ENCODE results near the gene ZAR1L.

ZAR1L gene

DNA sequence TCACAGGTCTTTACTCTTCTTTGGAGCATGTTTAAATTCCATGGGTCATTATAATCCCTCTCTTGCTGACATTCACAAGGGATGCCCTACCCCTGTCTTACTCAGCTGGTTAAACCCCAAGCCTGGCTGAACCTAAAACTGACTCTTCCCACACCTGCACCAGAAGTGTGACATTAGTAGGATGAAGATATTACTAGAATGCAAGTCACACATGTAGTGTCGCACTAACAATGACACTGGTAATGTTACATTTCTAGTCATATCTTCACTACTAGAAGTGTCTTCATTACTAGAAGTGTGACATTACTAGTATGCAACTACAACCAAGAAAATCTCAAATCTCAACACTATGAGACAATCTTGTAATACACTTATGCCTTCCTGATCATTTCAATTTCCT, 14.2 kb downstream of the ZAR1L start:
- no peak for DNase-seq

DNA sequence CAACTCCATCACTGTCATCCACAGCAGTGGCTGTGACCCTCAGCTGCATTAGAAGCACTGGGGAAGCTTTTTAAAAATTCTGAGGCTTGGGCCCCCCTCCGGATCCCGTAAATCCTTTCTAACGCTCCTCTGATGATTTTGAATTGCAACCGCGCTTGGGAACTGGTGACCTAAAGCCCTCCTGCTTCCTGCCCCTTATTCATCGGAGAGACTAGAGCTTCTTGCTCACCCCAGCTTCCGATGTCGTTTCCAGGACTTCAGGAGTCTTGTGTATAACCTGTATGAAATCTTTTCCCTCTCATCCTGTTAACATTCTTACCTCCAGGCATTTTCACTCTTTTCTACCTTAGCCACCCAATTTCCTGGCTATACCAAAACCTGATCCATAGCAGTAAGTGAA, 14.8 kb downstream of the ZAR1L start:
- DNase-seq = no peak

DNA sequence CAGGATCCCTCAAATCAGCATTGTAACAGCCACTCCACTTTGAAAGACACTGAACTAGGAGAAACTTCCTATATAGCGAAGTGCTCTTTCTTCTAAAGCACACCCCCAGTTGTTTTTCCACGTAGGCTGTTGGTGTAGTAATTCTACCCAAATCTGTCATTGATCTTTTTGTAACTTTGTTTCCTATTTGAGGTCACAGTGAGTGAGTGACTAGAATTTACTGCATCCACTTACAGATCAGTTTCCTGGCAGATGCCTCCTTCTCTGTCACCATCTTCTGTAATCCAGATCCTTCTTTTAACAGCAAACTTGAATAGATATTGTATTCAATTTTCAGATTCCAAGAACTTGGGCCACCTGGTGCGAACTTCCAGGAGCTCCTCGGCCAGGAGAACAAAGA, 15.3 kb downstream of the ZAR1L start:
- no peak for DNase-seq

- no peak for DNase-seq
Observed at GRCh38 chr13:32298695-32299094, 16.5 kb downstream of the ZAR1L start.

DNA sequence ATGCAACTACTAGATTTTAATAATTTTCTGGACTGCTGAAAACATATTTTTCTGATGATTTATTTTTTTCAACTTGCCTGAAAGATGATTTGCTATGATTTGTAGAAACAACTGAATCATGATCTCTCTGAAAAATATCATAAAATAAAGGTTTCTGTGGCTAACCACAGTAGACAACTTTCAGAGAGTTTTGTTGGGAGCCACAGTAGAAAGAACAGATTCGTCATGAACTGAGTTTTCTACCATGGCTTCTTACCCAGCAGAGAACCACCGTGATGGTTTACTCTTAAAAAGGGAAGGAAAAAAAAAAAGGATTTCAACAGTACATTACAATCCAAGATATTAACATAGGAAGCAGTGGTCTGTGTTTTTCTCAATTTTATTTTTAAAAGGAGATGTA, 18.0 kb downstream of the ZAR1L start:
- DNase-seq = no peak

DNA sequence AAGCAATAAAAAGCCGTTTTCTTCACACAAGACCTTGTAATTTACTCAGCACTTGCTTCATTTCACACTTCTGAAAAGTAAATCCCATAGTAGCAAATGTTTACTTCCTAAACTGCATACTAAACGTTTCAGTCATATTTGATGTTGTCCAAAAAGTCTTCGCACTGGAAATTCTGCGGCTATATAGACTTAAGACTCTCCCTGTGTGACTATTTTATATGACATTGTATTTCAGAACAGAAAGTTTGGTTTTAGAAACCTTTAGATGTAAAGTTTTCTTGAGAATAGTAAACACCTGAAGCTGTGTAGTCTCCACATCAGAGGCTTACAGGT, 29.6 kb downstream of the ZAR1L start:
- no peak for DNase-seq

DNA sequence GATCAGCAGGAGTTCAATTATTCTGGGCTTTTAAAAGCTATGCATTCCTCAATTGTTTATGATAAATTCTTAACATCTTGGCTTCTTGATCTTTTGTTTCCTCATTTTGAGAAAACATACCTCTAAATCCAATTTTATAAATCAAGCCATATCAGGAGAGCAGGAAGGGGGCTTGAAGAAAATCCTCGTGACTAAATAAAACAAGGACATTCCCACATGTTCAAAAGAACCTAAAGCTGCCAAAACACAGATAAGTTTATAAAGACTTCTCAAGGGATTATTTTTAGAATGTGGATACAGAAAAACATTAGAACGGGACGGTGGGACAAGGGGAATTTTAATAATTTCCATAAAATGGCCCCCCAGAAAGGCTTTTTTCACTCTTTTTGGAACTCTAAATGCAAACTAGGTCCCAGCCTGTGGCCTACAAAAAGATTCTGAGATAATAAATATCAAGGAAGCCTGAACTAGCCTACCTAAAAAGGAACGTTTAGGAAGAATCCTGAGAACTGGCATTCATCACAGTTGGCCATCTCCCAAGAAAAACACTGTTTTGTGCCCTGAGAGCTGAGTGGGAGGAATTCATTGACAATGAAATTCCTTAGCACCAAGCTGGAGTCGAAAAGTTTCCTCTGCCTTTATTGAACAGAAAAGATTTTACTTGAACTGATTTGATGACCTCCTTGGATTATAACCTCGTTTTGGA, 30.1 kb downstream of the ZAR1L start:
- no peak for DNase-seq

GRCh38 chr13:32282096-32282711, 33.0 kb downstream of the ZAR1L start:
- DNase-seq = no peak

DNA sequence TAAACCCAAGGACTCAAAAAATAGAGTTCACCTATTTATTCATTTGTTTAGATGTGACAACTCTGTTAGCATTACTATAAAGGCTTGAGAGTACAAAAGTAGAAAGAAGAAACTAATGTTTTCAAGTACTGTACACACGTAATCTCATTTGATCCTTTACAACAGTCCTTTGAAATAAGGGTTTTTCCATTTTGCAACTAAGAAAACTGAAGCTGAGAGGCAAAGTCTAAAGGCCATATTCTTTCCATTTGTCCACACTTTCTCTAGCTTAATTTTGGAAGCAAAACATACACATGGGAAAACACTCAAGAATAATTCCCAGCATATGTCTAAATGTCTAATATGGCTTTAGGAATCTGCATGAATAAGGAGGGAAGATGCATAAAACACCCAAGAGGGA, 34.1 kb downstream of the ZAR1L start:
- DNase-seq = no peak

- DNase-seq = no peak
Observed at GRCh38 chr13:32278426-32278825, 36.7 kb downstream of the ZAR1L start.

DNA sequence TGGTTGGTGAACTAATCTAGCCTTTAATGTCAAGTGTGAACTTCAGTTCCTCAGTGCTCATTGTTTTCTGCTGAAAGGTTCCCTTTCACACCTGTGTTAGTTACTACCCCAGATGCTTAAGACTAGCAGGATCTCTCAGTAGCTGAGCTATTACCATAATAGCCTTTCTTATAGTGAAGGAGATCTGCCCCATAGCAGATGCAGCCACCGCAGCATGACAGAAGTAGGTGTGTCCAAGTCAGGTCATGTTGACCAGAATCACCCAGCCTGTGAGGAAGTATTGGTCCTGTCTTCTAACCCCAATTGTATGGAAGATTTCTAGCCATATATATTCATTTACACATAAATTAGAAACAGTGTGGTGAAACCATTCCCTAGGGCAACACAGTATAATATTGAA, 37.3 kb downstream of the ZAR1L start:
- no peak for DNase-seq

DNA sequence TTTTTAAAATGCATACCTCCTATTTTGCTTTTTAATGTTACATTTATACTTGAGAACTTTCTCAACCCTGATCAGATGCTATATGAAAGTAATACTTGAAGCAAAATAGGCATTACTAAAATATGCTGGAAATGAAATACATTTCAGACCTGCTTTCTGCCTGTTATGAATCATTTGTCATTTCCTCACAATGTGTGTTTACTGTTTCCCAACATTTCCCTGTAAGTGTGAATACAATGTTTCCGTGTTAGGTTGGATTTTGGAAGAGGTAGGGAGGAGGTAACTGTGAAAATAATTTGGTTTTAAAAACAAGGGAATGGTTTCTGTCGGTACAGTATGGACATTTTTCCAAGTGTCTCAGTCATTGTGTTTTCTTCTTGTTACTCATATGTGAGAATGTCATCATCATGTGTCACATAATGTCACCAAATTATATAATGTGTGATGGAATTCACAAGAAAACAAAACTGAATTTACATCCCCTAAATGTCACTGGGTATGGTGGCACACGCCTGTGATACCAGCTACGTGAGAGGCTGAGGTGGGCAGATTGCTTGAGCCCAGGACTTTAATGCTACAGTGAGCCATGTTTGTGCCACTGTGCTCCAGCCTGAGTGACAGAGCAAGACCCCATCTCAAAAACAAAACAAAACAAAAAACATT, 43.0 kb downstream of the ZAR1L start:
- DNase-seq = no peak

- no peak for DNase-seq
Observed at GRCh38 chr13:32267836-32268439, 47.2 kb downstream of the ZAR1L start.

- DNase-seq = no peak
Observed at GRCh38 chr13:32266130-32266529, 49.0 kb downstream of the ZAR1L start.

GRCh38 chr13:32265726-32266125, 49.4 kb downstream of the ZAR1L start:
- DNase-seq = no peak

DNA sequence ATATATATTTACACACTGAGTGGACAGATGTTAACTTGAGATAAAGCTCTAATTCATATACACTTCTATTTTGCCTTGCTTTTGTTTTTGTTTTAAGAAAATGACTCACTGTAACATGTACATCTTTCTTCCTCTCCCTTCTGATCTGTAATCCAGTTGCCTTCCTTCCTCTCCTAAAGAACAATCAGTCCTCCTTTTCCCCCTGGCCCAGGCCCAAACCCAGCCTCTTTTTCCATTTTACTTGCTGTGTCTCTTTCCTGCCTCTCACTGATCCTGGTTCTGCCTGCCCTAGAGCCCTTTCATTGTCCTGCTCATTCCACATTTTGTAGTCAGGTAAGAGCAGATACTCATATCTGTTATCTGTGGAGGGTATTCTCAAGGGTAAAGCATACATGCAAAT, 50.8 kb downstream of the ZAR1L start:
- DNase-seq = no peak

- DNase-seq = no peak
Observed at GRCh38 chr13:32262619-32263018, 52.5 kb downstream of the ZAR1L start.

GRCh38 chr13:32262165-32262564, 53.0 kb downstream of the ZAR1L start:
- DNase-seq = no peak

- DNase-seq = no peak
Observed at GRCh38 chr13:32261567-32261966, 53.6 kb downstream of the ZAR1L start.

- DNase-seq = no peak
Observed at GRCh38 chr13:32259116-32259515, 56.0 kb downstream of the ZAR1L start.

GRCh38 chr13:32257649-32258048, 57.5 kb downstream of the ZAR1L start:
- no peak for DNase-seq

DNA sequence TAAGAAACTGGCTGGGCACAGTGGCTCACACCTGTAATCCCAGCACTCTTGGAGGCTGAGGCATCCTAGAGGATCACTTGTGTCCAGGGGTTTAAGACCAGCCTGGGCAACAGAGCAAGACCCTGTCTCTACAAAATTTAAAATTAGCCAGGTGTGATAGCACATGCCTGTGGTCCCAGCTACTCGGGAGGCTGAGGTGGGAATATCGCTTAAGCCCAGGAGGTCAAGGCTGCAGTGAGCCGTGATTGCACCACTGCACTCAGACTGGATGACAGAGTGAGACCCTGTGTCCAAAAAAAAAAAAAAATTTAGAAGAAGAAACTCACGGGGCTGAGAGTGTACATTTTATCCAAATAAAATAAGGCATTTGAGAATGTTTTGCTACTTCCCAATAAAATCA, 58.9 kb downstream of the ZAR1L start:
- DNase-seq = no peak

DNA sequence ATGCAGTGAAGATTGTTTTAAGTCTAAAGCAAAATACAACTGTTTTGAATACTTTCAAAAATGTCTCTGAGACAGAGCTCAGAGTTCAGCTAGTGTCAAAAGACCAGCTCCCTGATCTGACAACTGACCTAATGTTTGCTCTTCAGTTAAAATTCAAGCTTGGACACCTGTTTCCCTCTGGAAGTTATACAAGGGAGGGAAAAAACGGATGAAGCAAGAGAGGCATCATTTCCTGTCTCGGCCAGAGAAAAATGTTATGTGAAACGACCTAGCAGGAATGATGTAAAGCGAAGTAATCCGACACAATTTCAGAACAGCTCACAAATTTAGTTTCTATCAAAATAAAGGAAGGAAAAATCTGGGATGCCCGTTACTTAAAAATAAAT, 59.4 kb downstream of the ZAR1L start:
- DNase-seq = no peak
